CD14-positive monocyte (primary cell): ENCODE data around the gene MEG3. TPM values are rescaled to one million over a fixed set of nuclear protein-coding genes. Genes with fewer than 3 reads are reported as not detected.

Experiments used
- DNase-seq, 3 donors: peaks; one replicate each; pipeline ENCODE4 v3.0.0-alpha.2; 2011 to 2022
- H2AFZ ChIP-seq: 2 replicates; pipeline ENCODE4 v1.6.0; 2012; ENCODE audit warnings: mild to moderate bottlenecking, low read depth, low read length, inconsistent platforms; ENCODE audit not compliant: insufficient read depth, poor library complexity, severe bottlenecking
- H3K27ac ChIP-seq, 2 donors: 1 replicate in 1 of 2; 2 replicates in 1 of 2; pipeline ENCODE4 v1.5.1; 2012 to 2013; ENCODE audit warnings: low read length in 2 of 2, control low read depth in 1 of 2, inconsistent platforms in 1 of 2, low read depth in 1 of 2, mild to moderate bottlenecking in 1 of 2
- H3K27me3 ChIP-seq, 2 donors: one replicate each; pipeline versions ENCODE4 v1.6.0 to v1.6.1; 2011 to 2013; ENCODE audit warnings: low read length in 2 of 2; ENCODE audit not compliant: control insufficient read depth in 2 of 2, insufficient read depth in 2 of 2
- H3K36me3 ChIP-seq, 2 donors: replicated peaks in 1 of 2; 1 replicate in 1 of 2; 2 replicates in 1 of 2; pipeline versions ENCODE4 v1.5.1 to v1.6.1; 2012 to 2013; ENCODE audit warnings: low read length in 2 of 2, control low read depth in 1 of 2, inconsistent platforms in 1 of 2, mild to moderate bottlenecking in 1 of 2; ENCODE audit not compliant: insufficient read depth in 2 of 2, control insufficient read depth in 1 of 2
- H3K4me1 ChIP-seq, 2 donors: 1 replicate in 1 of 2; 2 replicates in 1 of 2; pipeline versions ENCODE4 v1.5.1 to v1.6.1; 2012 to 2013; ENCODE audit warnings: low read length in 2 of 2, control low read depth in 1 of 2, inconsistent platforms in 1 of 2, mild to moderate bottlenecking in 1 of 2, moderate library complexity in 1 of 2; ENCODE audit not compliant: insufficient read depth in 2 of 2, control insufficient read depth in 1 of 2
- H3K4me2 ChIP-seq: replicated peaks from 2 replicates; pipeline ENCODE3; 2012; ENCODE audit warnings: low read length, moderate library complexity, mild to moderate bottlenecking; ENCODE audit not compliant: poor library complexity, severe bottlenecking; ENCODE audit errors: extremely low read depth
- H3K4me3 ChIP-seq, 3 experiments: fragments of 200-600 bp in 1 of 3; sonication (generic) in 1 of 3; replicated peaks in 1 of 3; 1 replicate in 2 of 3; 2 replicates in 1 of 3; pipeline ENCODE4 v1.5.1; 2011 to 2013; ENCODE audit warnings: low read length in 3 of 3, mild to moderate bottlenecking in 3 of 3, control low read depth in 2 of 3, low read depth in 2 of 3, inconsistent platforms in 1 of 3, moderate library complexity in 1 of 3
- H3K79me2 ChIP-seq: 2 replicates; pipeline ENCODE4 v1.6.0; 2012; ENCODE audit warnings: mild to moderate bottlenecking, control low read depth, inconsistent platforms, low read length, moderate library complexity; ENCODE audit not compliant: insufficient read depth
- H3K9ac ChIP-seq: 2 replicates; pipeline ENCODE4 v1.6.0; 2017; ENCODE audit warnings: low read length, mild to moderate bottlenecking; ENCODE audit not compliant: insufficient read depth, poor library complexity, severe bottlenecking
- H3K9me3 ChIP-seq, 2 donors: replicated peaks in 1 of 2; 1 replicate in 1 of 2; 2 replicates in 1 of 2; pipeline versions ENCODE4 v1.5.1 to v1.6.1; 2012 to 2013; ENCODE audit warnings: low read length in 2 of 2, control low read depth in 1 of 2; ENCODE audit not compliant: control insufficient read depth in 1 of 2, insufficient read depth in 1 of 2
- H4K20me1 ChIP-seq: 2 replicates; pipeline ENCODE4 v1.6.0; 2012; ENCODE audit warnings: mild to moderate bottlenecking, low read length, control low read depth, moderate library complexity; ENCODE audit not compliant: insufficient read depth
- H3K27ac Mint-ChIP-seq, 7 donors: one replicate each; pipeline ENCODE4 v1.8.0; 2020; ENCODE audit warnings: mild to moderate bottlenecking in 7 of 7, mixed read lengths in 7 of 7, moderate library complexity in 6 of 7, inconsistent platforms in 2 of 7
- H3K27me3 Mint-ChIP-seq, 3 donors: one replicate each; pipeline ENCODE4 v1.8.0; 2021 to 2022; ENCODE audit warnings: low read depth in 3 of 3, mild to moderate bottlenecking in 3 of 3, mixed read lengths in 3 of 3, moderate library complexity in 3 of 3, inconsistent platforms in 1 of 3
- H3K36me3 Mint-ChIP-seq, 2 donors: one replicate each; pipeline ENCODE4 v1.8.0; 2020; ENCODE audit warnings: mixed read lengths in 2 of 2, inconsistent platforms in 1 of 2, mild to moderate bottlenecking in 1 of 2
- H3K4me1 Mint-ChIP-seq: one replicate; pipeline ENCODE4 v1.8.0; 2020; ENCODE audit warnings: mild to moderate bottlenecking, mixed read lengths
- H3K4me3 Mint-ChIP-seq, 2 donors: one replicate each; pipeline ENCODE4 v1.8.0; 2020; ENCODE audit warnings: mild to moderate bottlenecking in 2 of 2, mixed read lengths in 2 of 2, moderate library complexity in 1 of 2
- H3K9me3 Mint-ChIP-seq, 7 donors: one replicate each; pipeline ENCODE4 v1.8.0; 2020 to 2022; ENCODE audit warnings: mixed read lengths in 7 of 7, mild to moderate bottlenecking in 6 of 7, moderate library complexity in 6 of 7, inconsistent platforms in 2 of 7
- WGBS: methylation state at CpG from one replicate; pipeline ENCODE4 v1.1.5; 2013; ENCODE audit warnings: missing lambda C conversion rate; ENCODE audit not compliant: insufficient coverage; 5-methylcytosine and 5-hydroxymethylcytosine counted together
- intact Hi-C, 2 donors: fragments of 100-400 bp; cut with micrococcal nuclease; formaldehyde crosslinking; loops; one replicate each; pipeline versions ENCODE4 v1.15.0 to v1.15.1; 2023
- polyA plus RNA-seq, 3 donors: library from polyadenylated mRNA; depleted of rRNA in 1 of 3; unstranded in 2 of 3; stranded (reverse) in 1 of 3; fragments of 300-500 nt in 2 of 3; fragments of >200 nt in 1 of 3; fragmentation: Illumina TruSeq in 2 of 3; gene quantifications; 1 replicate in 2 of 3; 2 replicates in 1 of 3; pipeline ENCODE4 v1.2.3, GENCODE V29; 2012 to 2021
- TF ChIP-seq, protein P1 (sequence below): fragments of 200-600 bp; IDR thresholded peaks from one replicate; pipeline ENCODE4 v1.8.0; 2022; ENCODE audit warnings: antibody characterized with exemption, mild to moderate bottlenecking

Gene MEG3
- polyA plus RNA-seq, 3 donors: 1.7 TPM; not detected in 2

DNA sequence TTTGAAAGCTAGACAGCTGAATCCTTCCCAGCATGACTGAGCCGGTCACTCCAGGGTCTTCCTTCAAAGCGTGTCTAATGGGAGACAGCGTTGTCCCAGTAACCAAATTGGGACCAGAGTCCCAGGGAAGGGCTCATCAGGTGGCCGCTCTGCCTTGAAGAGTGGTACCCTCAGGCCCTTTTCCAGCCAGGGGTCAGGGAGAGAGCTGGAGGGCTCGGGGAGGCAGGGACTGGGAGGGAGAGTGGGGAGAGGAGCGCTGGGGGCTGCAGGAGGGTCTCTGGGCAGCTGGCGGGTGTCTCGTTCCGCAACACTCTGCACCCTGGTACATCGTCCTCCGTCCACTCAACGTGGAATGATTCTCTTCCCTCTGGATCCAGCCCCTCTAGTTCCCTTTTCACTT, 79.2 kb downstream of the MEG3 start:
- H3K4me2 ChIP-seq: no peak overlapping the region
- intact Hi-C loops: no loop called here
- no peak overlapping the region for H3K4me3 ChIP-seq
- peaks cover 2 to 30% of the 10 kb centered on the region in 2 donors for H3K27me3 ChIP-seq
- no peak overlapping the region for H3K9ac ChIP-seq
- H3K36me3 ChIP-seq: no peaks in the 10 kb centered on the region
- TF ChIP-seq, protein P1, sequence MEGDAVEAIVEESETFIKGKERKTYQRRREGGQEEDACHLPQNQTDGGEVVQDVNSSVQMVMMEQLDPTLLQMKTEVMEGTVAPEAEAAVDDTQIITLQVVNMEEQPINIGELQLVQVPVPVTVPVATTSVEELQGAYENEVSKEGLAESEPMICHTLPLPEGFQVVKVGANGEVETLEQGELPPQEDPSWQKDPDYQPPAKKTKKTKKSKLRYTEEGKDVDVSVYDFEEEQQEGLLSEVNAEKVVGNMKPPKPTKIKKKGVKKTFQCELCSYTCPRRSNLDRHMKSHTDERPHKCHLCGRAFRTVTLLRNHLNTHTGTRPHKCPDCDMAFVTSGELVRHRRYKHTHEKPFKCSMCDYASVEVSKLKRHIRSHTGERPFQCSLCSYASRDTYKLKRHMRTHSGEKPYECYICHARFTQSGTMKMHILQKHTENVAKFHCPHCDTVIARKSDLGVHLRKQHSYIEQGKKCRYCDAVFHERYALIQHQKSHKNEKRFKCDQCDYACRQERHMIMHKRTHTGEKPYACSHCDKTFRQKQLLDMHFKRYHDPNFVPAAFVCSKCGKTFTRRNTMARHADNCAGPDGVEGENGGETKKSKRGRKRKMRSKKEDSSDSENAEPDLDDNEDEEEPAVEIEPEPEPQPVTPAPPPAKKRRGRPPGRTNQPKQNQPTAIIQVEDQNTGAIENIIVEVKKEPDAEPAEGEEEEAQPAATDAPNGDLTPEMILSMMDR: no peak
- Mint-ChIP-seq H3K27me3 (peaks cover 38 to 64% (median 39%) of the 10 kb centered on the region in 3 donors), H3K27ac (no peak overlapping the region), H3K4me3 (no peak overlapping the region), H3K36me3 (no peaks in the 10 kb centered on the region), H3K4me1 (peaks cover 2% of the 10 kb centered on the region), H3K9me3 (peaks cover 0 to 11% (median 4%) of the 10 kb centered on the region in 7 donors)
- no peak overlapping the region for H3K27ac ChIP-seq
- WGBS: 86% methylated on average over 8 of the region's 12 CpGs
- no peak overlapping the region for H2AFZ ChIP-seq
- no peak for DNase-seq
- H3K9me3 ChIP-seq: no peaks in the 10 kb centered on the region
- H3K4me1 ChIP-seq: no peaks in the 10 kb centered on the region
- no peaks in the 10 kb centered on the region for H3K79me2 ChIP-seq
- H4K20me1 ChIP-seq: no peaks in the 10 kb centered on the region

DNA sequence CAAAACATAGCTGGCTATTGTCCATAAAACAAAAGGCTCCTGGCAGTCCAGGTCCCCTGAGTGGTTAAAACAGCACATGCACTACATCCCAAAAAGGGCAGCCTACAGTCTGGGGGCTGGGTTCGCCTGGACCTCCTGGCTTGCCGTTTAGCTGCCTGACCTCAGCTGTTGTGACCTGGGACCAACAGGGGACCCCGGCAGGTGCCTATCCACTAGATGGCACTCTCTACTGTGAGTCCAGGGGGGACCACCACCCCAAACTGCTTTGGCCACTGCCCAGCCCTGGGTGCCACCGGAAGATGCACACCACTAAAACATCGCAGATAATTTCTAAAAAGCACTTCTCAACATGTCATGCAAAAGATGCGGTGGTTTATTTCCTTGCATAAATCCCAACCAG, 80.5 kb downstream of the MEG3 start:
- no peak overlapping the region for H3K4me3 ChIP-seq
- no peak overlapping the region for H3K27ac ChIP-seq
- DNase-seq: no peak
- WGBS: 62% methylated on average over 5 of the region's 6 CpGs
- no peak overlapping the region for H3K4me2 ChIP-seq
- Mint-ChIP-seq H3K4me1 (no peaks in the 10 kb centered on the region), H3K9me3 (peaks cover 0 to 9% (median 4%) of the 10 kb centered on the region in 7 donors), H3K27ac (no peak overlapping the region), H3K4me3 (no peak overlapping the region), H3K36me3 (no peaks in the 10 kb centered on the region), H3K27me3 (peaks cover 26 to 52% (median 29%) of the 10 kb centered on the region in 3 donors)
- intact Hi-C loops: no loop called here
- TF ChIP-seq, protein P1: no peak
- peaks cover 0 to 18% of the 10 kb centered on the region in 2 donors for H3K27me3 ChIP-seq
- no peaks in the 10 kb centered on the region for H3K36me3 ChIP-seq
- H3K4me1 ChIP-seq: no peaks in the 10 kb centered on the region
- H3K9ac ChIP-seq: no peak overlapping the region
- H4K20me1 ChIP-seq: no peaks in the 10 kb centered on the region
- H3K9me3 ChIP-seq: no peaks in the 10 kb centered on the region
- H3K79me2 ChIP-seq: no peaks in the 10 kb centered on the region
- no peak overlapping the region for H2AFZ ChIP-seq
